ENCODE measurements around the gene MED12L. TPM values are rescaled to one million over a fixed set of nuclear protein-coding genes. Genes with fewer than 3 reads are reported as not detected.

MED12L gene
- total and polyA plus RNA-seq, 9 of the 15 experiments (the other 6 are each of a cell fraction or from before 2014, with no cell fraction given), result not detected

GRCh38 chr3:151165226-151165625 is 79.8 kb downstream of the MED12L start:
- peaks cover 4 to 6% of the 10 kb centered on the region in 2 experiments; a peak in 2 of 5 replicates for H3K27me3 ChIP-seq (ENCODE audit: control insufficient read depth in 2 of 2, insufficient read depth in 2 of 2, low read length in 2 of 2)
- FAIRE-seq, result no peak
- H3K9me1 ChIP-seq (ENCODE audit: control insufficient read depth, insufficient read depth, low read length), result no peaks in the 10 kb centered on the region
- no peak overlapping the region for H3K27ac ChIP-seq (ENCODE audit: extremely low read depth, low read depth, low read length)
- no peak overlapping the region for H2AFZ ChIP-seq (ENCODE audit: low read depth, low read length)
- DNase-seq (ENCODE audit: extremely low read depth in 1 of 4, low spot score in 3 of 4), result no peak
- H3K9me3 ChIP-seq (replicated peaks; ENCODE audit: control insufficient read depth, insufficient read depth, low read depth, low read length), result no peaks in the 10 kb centered on the region
- H3K79me2 ChIP-seq (ENCODE audit: control insufficient read depth, insufficient read depth, low read length), result no peaks in the 10 kb centered on the region
- under 1% methylated on average over 7 of the region's 7 CpGs for WGBS (ENCODE audit: insufficient coverage, low coverage, missing lambda C conversion rate)
- in situ Hi-C loops (cut with MboI) (loop anchor here (10.0 kb wide), 1 partner anchor 120 kb away; no protein-coding TSS in a partner anchor), intact Hi-C loops (cut with micrococcal nuclease) (loop anchor here (10.0 kb wide), 1 partner anchor 750 kb away; no protein-coding TSS in a partner anchor)
- H4K20me1 ChIP-seq (replicated peaks; ENCODE audit: control insufficient read depth, insufficient read depth, low read length), result no peaks in the 10 kb centered on the region
- no peaks in the 10 kb centered on the region for H3K4me1 ChIP-seq (replicated peaks in 1 of 2; ENCODE audit: control insufficient read depth in 2 of 2, insufficient read depth in 2 of 2, low read length in 2 of 2)
- no TSS peak for BruUV-seq (replicated peaks)
- no peak overlapping the region for H3K4me2 ChIP-seq (ENCODE audit: insufficient read depth, low read length)
- no peaks in the 10 kb centered on the region for H3K36me3 ChIP-seq (ENCODE audit: control insufficient read depth, insufficient read depth, low read length)
- ChIA-PET POLR2A (no interaction called here), CTCF (ENCODE audit: low intra/inter-chr PET ratio) (interaction anchor here (0.6 kb wide), 1 partner anchor 71 kb away, joined by 7 read pairs; no protein-coding TSS in a partner anchor)
- no peak overlapping the region for H3K4me3 ChIP-seq
- no peak for TF ChIP-seq HCFC1 (IDR thresholded peaks at IDR 0.05; ENCODE audit: low read depth, low read length)
- TF ChIP-seq PCBP1 (IDR thresholded peaks at IDR 0.05; ENCODE audit: low read depth, low read length, poor library complexity, severe bottlenecking), result no peak
- no peak for TF ChIP-seq CBFA2T2 (conservative IDR thresholded peaks at IDR 0.05)
- TF ChIP-seq CHD2 (IDR thresholded peaks at IDR 0.05; ENCODE audit: low read depth, low read length), result no peak
- TF ChIP-seq CBX3 (IDR thresholded peaks at IDR 0.05; ENCODE audit: borderline replicate concordance in 1 of 2, low read length in 2 of 2), result no peak
- TF ChIP-seq ZNF79 (CRISPR knock-in tag; IDR thresholded peaks at IDR 0.05; ENCODE audit: low read depth), result no peak
- TF ChIP-seq ELF1 (tag; IDR thresholded peaks at IDR 0.05), result no peak
- no peak for TF ChIP-seq ZNF780A (CRISPR knock-in tag; IDR thresholded peaks at IDR 0.05)
- TF ChIP-seq ZKSCAN3 (CRISPR knock-in tag; IDR thresholded peaks at IDR 0.05), result no peak
- TF ChIP-seq MED1 (CRISPR knock-in tag; IDR thresholded peaks at IDR 0.05; ENCODE audit: borderline replicate concordance), result no peak
- no peak for TF ChIP-seq PTTG1 (tag; IDR thresholded peaks at IDR 0.05; ENCODE audit: low read depth)
- no peak for TF ChIP-seq ZNF324 (CRISPR knock-in tag; IDR thresholded peaks at IDR 0.05)
- no peak for TF ChIP-seq CREB5 (CRISPR knock-in tag; IDR thresholded peaks at IDR 0.05)
- TF ChIP-seq FOXO4 (CRISPR knock-in tag; IDR thresholded peaks at IDR 0.05), result no peak
- no peak for TF ChIP-seq SRSF7 (optimal IDR thresholded peaks at IDR 0.05; ENCODE audit: low read depth, low read length)
- TF ChIP-seq ZNF445 (CRISPR knock-in tag; IDR thresholded peaks at IDR 0.05; ENCODE audit: low read depth), result no peak
- TF ChIP-seq POLR2AphosphoS5 (IDR thresholded peaks at IDR 0.05; ENCODE audit: control insufficient read depth, insufficient read depth, low read depth, low read length), result no peak
- no peak for TF ChIP-seq IRF9 (tag; IDR thresholded peaks at IDR 0.05)
- no peak for TF ChIP-seq MTA2 (IDR thresholded peaks at IDR 0.05; ENCODE audit: low read depth)
- no peak for ATAC-seq
- H3K9ac ChIP-seq (ENCODE audit: insufficient read depth in 1 of 2, low read depth in 2 of 2, low read length in 2 of 2), result no peak overlapping the region

Measured in K562 (cell line).